Esophagus muscularis mucosa (tissue), 4 donors: Measurements from ENCODE around the gene CLCNKA. TPM values are rescaled to one million over a fixed set of nuclear protein-coding genes. Genes with fewer than 3 reads are reported as not detected.
A peak's percentile ranks its signal among the peaks of the same experiment; 100 is the strongest.

ENCODE experiments used
- DNase-seq: peaks from one replicate; pipeline ENCODE4 v3.0.0-alpha.2; 2017; ENCODE audit errors: extremely low spot score
- H3K27ac ChIP-seq, 4 donors: fragments of 200-600 bp; sonication (generic); replicated peaks in 1 of 4; 1 replicate in 3 of 4; 2 replicates in 1 of 4; pipeline ENCODE4 v1.5.1; 2016 to 2019; ENCODE audit warnings: mild to moderate bottlenecking in 1 of 4
- H3K27me3 ChIP-seq, 4 donors: fragments of 200-600 bp; sonication (generic); one replicate each; pipeline versions ENCODE4 v1.5.1 to v1.6.0; 2016 to 2019
- H3K36me3 ChIP-seq, 4 donors: fragments of 200-600 bp; sonication (generic); one replicate each; pipeline ENCODE4 v1.5.1; 2016 to 2019
- H3K4me1 ChIP-seq, 4 donors: fragments of 200-600 bp; sonication (generic); one replicate each; pipeline ENCODE4 v1.5.1; 2016 to 2019
- H3K4me3 ChIP-seq, 4 donors: fragments of 200-600 bp; sonication (generic); 1 replicate in 2 of 4; 2 replicates in 2 of 4; pipeline ENCODE4 v1.5.1; 2016 to 2019; ENCODE audit warnings: mild to moderate bottlenecking in 4 of 4, moderate library complexity in 1 of 4
- H3K9me3 ChIP-seq, 4 donors: fragments of 200-600 bp; sonication (generic); 1 replicate in 3 of 4; 2 replicates in 1 of 4; pipeline ENCODE4 v1.5.1; 2016 to 2019
- EP300 ChIP-seq: sonication (generic); formaldehyde crosslinking; IDR thresholded peaks from one replicate; pipeline ENCODE4 v1.6.1; 2017; ENCODE audit warnings: antibody characterized with exemption
- POLR2A ChIP-seq: fragments of 450-650 bp; IDR thresholded peaks from one replicate; pipeline ENCODE4 v1.6.1; 2017; ENCODE audit warnings: antibody characterized with exemption, moderate library complexity, mild to moderate bottlenecking, low read depth
- POLR2AphosphoS5 ChIP-seq, 2 donors: sonication (generic); formaldehyde crosslinking; IDR thresholded peaks; one replicate each; pipeline ENCODE4 v1.6.1; 2017; ENCODE audit warnings: antibody characterized with exemption in 2 of 2
- WGBS: methylation state at CpG from one replicate; pipeline ENCODE4 v1.1.5; 2018; 5-methylcytosine and 5-hydroxymethylcytosine counted together
- intact Hi-C: fragments of 100-400 bp; cut with DNase I; formaldehyde crosslinking; loops from one replicate; pipeline ENCODE4 v1.15.1; 2023
- total RNA-seq, 4 donors: library from RNA; depleted of rRNA; stranded (reverse); fragments of >200 nt; gene quantifications; one replicate each; pipeline versions ENCODE4 v1.1.0 to v1.2.1, GENCODE V29; 2016
- TF ChIP-seq, protein P1 (sequence below), 3 experiments: fragments of 200-600 bp in 2 of 3; fragments of 450-650 bp in 1 of 3; sonication (generic) in 2 of 3; IDR thresholded peaks; one replicate each; pipeline ENCODE4 v1.5.1; 2017 to 2019; ENCODE audit warnings: antibody characterized with exemption in 3 of 3, mild to moderate bottlenecking in 2 of 3, moderate library complexity in 1 of 3

The CLCNKA gene
- total RNA-seq, 4 donors from 2014 or later = 0.17 to 0.42 (median 0.33) TPM; not detected in 1

DNA sequence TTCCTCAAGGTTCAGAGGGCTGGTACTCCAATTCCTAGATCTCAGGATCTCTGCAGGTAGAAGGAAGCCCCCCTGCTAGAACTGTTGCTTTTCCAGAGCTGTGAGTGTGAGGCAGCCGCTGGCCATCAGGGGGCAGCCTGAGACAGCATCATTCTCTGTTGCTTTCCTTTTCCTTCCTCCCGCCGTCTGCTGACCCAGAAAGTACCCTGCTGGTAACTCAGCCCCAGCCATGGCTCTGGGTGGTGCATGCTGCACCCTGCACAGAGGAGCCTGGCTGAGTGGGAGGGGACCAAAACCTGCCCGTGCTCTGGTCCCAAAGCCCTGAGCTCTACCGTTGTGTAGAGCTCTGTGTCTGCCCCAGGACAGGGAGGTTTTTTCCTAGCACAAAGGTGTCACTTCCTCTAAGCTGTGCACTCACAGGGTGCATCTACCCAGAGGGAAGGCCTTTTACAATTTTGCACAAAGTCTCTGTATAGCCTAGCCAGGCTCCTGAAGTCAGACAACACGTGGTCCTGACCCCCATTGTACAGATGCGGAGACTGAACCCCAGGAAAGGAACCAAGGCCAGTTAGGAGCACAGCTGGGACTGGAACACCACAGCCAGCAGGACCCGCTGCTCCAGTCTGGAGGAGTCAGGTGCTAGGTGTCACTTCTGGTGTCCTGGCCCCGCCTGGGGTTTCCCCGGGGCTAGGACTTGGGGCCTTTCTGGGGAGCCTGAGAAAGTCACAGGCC is 57.3 kb downstream of the CLCNKA start:
- 0% methylated on average over 3 of the region's 10 CpGs for WGBS
- peak; percentile 95 for DNase-seq
- H3K9me3 ChIP-seq = no peaks in the 10 kb centered on the region

DNA sequence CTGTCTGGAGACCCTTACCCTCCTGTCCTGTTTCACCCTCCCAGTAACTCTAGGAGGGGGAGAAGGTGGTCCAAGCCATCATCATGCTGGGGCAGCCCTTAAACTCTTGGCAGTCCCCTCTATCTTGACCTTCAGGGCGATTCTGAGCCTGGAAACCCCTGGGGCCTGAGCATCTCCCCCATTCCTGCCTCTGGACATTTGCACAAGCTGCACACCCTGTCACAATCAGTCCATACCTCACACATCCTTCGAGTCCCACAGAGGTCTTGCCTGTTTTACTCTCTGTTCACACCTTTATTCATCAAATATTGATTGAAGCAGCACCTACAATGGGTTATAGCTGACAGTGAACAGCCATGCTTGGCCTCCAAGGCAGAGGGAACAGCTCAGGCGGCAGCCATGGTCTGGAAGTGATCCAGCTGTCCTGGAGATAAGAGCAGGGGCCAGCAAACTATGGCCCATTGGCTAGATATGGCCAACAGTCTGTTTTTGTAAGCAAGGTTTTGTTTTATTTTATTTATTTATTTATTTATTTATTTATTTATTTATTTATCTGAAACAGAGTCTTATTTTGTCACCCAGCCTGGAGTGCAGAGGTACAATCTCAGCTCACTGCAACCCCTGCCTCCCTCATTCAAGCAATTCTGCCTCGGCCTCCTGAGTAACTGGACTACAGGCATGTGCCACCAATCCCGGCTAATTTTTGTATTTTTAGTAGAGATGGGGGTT is 58.8 kb downstream of the CLCNKA start:
- intact Hi-C loops = loop anchor here (2.0 kb wide), 1 partner anchor 164 kb away; no protein-coding TSS in a partner anchor
- Histone ChIP-seq H3K36me3 (no peaks in the 10 kb centered on the region), H3K9me3 (no peaks in the 10 kb centered on the region), H3K4me1 (peaks cover 9 to 30% (median 18%) of the 10 kb centered on the region in 4 donors), H3K4me3 (no peak overlapping the region), H3K27me3 (no peaks in the 10 kb centered on the region), H3K27ac (no peak overlapping the region)
- 95% methylated on average over 5 of the region's 5 CpGs for WGBS
- TF ChIP-seq, protein P1, sequence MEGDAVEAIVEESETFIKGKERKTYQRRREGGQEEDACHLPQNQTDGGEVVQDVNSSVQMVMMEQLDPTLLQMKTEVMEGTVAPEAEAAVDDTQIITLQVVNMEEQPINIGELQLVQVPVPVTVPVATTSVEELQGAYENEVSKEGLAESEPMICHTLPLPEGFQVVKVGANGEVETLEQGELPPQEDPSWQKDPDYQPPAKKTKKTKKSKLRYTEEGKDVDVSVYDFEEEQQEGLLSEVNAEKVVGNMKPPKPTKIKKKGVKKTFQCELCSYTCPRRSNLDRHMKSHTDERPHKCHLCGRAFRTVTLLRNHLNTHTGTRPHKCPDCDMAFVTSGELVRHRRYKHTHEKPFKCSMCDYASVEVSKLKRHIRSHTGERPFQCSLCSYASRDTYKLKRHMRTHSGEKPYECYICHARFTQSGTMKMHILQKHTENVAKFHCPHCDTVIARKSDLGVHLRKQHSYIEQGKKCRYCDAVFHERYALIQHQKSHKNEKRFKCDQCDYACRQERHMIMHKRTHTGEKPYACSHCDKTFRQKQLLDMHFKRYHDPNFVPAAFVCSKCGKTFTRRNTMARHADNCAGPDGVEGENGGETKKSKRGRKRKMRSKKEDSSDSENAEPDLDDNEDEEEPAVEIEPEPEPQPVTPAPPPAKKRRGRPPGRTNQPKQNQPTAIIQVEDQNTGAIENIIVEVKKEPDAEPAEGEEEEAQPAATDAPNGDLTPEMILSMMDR (IDR thresholded peaks at IDR 0.05) = no peak
- TF ChIP-seq EP300 = no peak
- no peak for TF ChIP-seq POLR2AphosphoS5 (IDR thresholded peaks at IDR 0.05)
- no peak for TF ChIP-seq POLR2A
- no peak for DNase-seq

More for the DNA sequence above, 57.3 kb downstream of the CLCNKA start:
- TF ChIP-seq EP300 = no peak
- TF ChIP-seq POLR2A = no peak
- peak in 1 of 2 donors; percentile 39 for TF ChIP-seq POLR2AphosphoS5 (IDR thresholded peaks at IDR 0.05)
- TF ChIP-seq, protein P1 (IDR thresholded peaks at IDR 0.05) = peak; percentile 85 to 98 (median 85)
- intact Hi-C loops = loop anchor here (1.0 to 10.0 kb wide), 2 partner anchors 108 to 286 kb away; partner anchors contain the start of gene SZRD1
- Histone ChIP-seq H3K4me1 (peaks cover 24 to 40% (median 32%) of the 10 kb centered on the region in 4 donors), H3K4me3 (no peak overlapping the region), H3K36me3 (no peaks in the 10 kb centered on the region), H3K27me3 (no peaks in the 10 kb centered on the region), H3K27ac (no peak overlapping the region)

DNA sequence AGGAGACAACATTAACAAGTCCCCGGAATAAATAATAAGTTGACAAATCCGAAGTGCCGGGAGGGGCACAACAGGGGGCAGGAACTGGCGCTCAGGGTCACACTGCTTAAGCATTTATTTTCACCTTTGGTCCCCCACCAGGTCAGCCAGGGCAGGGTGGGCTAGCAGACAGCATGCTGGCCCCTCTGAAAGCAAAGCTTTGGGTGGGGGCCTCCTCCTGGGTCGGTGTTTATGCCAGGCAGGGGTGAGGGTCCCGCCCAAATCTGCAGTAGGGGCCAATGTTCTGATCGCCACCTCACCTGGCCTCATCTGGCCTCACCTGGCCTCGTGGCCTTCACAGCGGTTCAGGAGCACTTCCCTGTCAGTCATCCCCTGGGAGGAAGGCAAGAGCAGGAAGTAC is 59.8 kb downstream of the CLCNKA start:
- 72% methylated on average over 4 of the region's 9 CpGs for WGBS
- intact Hi-C loops = loop anchor here (2.0 kb wide), 1 partner anchor 163 kb away; no protein-coding TSS in a partner anchor

DNA sequence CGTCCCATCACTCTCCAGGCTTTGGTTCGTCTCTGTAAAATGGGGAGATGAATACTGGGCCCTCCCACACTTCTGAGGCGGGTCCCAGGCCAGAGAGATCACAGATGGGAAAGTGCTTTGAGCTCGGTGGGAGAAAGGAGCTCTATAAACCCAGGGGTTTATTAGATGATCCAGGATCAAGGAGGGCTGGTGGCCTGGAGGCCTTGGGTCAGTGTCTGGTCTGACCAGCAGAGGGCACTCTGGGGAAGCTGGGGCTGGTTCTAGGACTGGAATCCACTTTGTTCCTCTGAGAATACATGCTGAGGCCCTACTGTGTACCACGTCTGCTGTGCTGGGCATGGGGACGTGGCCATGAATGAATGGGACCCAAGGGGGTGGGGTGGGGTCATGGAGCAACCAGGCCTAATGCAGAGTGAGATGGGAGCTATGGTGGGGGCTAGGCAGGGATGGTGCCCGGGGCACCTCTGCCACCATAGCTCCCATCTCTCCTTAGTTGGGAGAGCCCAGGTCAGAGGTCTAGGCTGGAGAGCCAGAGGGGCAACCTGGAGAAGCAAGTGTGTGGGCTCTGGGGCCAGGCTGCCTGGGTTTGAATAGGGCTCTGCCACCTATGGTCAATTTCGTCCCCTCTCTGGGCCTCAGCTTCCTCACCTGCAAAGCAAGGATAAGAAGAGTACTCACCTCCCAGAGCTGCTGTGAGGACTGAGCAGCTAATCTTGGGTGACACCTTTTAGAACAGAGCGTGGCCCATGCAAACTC is 60.6 kb downstream of the CLCNKA start:
- 80% methylated on average over 4 of the region's 9 CpGs for WGBS
- intact Hi-C loops = no loop called here
- H3K36me3 ChIP-seq = no peaks in the 10 kb centered on the region
- H3K4me3 ChIP-seq = no peak overlapping the region
- no peak for DNase-seq
- no peak for TF ChIP-seq POLR2A
- TF ChIP-seq, protein P1 (IDR thresholded peaks at IDR 0.05) = peak; percentile 74 to 93 (median 75)
- peaks cover 9 to 25% (median 13%) of the 10 kb centered on the region in 4 donors for H3K4me1 ChIP-seq
- no peaks in the 10 kb centered on the region for H3K9me3 ChIP-seq
- no peak overlapping the region for H3K27ac ChIP-seq
- H3K27me3 ChIP-seq = no peaks in the 10 kb centered on the region

More for the DNA sequence above, 59.8 kb downstream of the CLCNKA start:
- DNase-seq = no peak
- TF ChIP-seq, protein P1 (IDR thresholded peaks at IDR 0.05) = no peak
- TF ChIP-seq POLR2A = no peak
- TF ChIP-seq EP300 = no peak
- TF ChIP-seq POLR2AphosphoS5 (IDR thresholded peaks at IDR 0.05) = no peak
- Histone ChIP-seq H3K9me3 (no peaks in the 10 kb centered on the region), H3K27me3 (no peaks in the 10 kb centered on the region), H3K4me3 (no peak overlapping the region), H3K4me1 (peaks cover 9 to 27% (median 13%) of the 10 kb centered on the region in 4 donors), H3K27ac (no peak overlapping the region), H3K36me3 (no peaks in the 10 kb centered on the region)
